Stimulated activated CD4-positive, alpha-beta T cell treated with anti-CD3 and anti-CD28 coated beads, Interleukin-2, amount 100 ng/mL, for 4 hours (primary cell): ENCODE results near the gene FAM177B.

Experiments
- DNase-seq: peaks from one replicate; pipeline ENCODE4 v3.0.0-alpha.2; 2020; ENCODE audit warnings: low read depth

FAM177B gene

DNA sequence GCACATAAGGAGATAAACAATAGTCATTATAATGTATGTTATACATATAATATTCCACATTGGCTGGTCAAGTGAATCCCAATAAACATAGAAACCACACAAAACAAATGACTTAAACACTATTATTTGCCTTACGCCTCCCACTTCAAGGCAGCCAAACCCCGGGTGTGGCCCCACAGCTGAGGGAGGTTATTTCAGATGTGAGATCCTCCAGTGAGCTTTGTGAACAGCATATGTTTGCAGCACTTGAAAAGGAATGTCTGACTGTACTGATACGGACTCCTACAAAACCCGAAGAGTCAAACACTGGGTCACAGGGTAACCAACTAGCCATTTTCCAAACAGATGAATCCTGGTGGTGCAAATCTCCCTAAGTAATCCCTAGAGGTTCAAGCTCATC is 50.7 kb downstream of the FAM177B start:
- no peak for DNase-seq

DNA sequence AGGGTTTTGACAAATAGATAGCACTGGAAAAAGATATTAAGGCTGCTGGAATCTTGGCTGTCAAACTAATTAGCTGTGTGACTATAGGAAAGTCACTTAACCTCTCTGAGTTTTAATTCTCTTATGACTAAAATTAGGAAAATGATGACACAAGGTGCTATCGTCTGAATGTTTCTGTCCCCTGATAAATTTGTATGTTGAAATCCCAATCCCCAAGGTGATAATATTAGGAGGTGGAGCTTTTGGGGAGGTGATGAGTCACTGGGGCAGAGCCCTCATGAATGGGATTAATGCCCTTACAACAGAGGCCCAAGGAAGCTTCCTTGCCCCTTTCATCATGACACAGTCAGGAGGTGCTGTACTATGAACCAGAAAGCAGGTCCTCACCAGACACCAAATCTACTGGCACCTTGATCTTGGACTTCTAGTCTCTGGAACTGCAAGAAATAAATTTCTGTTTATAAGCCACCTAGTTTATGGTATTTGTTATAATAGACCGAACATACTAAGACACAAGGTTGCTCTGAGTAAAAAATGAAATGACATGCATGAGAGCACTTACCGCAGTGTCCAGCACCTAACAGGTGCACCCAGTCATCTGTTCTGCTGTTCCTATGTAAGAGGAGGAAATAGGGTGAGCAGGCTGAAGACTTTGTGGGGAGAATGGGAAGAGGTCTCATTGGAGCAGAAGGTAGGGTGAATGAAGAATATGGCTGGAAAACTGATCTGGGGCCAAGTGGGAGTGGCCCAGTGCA is 51.6 kb downstream of the FAM177B start:
- no peak for DNase-seq

DNA sequence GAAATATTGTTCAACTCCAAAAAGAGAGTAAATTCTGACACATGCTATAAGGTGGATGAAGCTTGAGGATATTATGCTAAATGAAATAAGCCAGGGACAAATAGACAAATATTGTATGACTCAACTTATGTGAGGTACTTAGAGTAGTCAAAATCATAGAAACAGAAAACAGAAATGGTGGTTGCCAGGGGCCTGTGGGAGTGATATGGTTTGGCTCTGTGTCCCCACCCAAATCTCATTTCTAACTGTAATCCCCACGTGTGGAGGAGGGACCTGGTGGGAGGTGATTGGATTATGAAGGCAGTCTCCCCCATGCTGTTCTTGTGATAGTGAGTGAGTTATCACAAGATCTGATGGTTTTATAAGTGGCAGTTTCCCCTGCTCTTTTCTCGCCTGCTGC is 53.1 kb downstream of the FAM177B start:
- DNase-seq = no peak

DNA sequence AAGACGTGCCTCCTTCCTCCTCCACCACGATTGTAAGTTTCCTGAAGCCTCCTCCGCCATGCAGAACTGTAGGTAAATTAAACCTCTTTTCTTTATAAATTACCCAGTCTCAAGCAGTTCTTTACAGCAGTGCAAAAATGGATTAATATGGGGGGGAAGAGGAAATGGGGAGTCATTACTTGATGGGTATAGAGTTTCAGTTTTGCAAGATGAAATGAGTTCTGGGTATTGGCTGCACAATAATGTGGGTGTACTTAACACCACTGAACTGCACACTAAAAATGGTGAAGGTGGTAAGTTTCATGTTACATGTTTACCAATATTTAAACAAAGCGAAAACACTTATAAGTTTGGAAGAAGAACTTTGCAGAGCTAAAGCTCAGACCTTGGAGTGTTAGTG is 53.5 kb downstream of the FAM177B start:
- no peak for DNase-seq

DNA sequence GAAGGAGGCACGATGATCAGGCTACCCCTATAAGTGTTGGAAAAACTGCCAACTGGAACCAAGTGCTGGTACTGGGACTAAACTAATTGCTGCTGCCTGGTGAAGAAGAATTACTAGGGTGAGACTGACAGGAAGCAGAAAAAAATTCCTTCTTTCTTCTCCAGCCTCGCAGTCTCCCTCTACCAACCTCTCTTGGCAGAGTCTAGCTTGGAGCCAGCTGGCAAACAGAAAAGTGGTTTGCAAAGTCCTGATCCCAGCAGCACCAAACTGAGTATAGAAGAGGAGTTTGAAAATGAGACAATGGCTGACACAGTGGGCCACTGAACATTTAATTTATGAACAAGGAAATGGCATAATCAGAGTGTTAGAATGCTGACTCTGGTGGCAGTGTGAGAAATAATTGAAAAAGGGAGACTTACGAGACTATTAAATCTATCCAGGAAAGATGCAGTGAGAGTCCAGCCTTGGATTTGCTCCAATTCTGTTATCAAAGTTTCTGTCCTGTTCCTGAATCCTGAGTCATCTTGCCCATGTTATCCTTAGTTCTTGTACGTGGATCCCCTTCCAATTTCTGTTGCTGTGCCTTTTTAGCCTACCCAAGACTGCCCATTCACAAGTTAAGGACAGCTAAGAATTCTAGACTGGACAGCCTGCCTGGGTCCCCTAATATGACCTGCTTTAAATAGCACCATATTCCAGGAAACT is 54.2 kb downstream of the FAM177B start:
- no peak for DNase-seq

DNA sequence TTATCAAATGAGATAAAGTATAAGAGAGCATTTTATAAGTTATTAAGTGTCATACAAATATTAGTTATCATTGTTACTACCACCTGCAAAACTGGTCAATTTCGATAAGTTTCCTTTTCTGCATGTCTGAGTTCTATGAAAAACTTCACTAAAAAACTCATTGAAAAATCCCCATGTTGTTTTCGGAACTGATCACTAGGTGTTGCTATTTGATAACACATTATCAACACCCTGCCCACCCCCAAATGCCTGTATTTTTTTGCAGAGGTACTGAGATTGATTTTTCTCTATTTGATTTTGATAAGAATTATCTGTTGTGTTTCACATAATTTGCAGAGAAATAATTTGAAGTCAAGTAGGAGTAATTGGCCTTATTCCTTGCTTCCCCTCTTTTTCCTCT is 55.7 kb downstream of the FAM177B start:
- DNase-seq = no peak

DNA sequence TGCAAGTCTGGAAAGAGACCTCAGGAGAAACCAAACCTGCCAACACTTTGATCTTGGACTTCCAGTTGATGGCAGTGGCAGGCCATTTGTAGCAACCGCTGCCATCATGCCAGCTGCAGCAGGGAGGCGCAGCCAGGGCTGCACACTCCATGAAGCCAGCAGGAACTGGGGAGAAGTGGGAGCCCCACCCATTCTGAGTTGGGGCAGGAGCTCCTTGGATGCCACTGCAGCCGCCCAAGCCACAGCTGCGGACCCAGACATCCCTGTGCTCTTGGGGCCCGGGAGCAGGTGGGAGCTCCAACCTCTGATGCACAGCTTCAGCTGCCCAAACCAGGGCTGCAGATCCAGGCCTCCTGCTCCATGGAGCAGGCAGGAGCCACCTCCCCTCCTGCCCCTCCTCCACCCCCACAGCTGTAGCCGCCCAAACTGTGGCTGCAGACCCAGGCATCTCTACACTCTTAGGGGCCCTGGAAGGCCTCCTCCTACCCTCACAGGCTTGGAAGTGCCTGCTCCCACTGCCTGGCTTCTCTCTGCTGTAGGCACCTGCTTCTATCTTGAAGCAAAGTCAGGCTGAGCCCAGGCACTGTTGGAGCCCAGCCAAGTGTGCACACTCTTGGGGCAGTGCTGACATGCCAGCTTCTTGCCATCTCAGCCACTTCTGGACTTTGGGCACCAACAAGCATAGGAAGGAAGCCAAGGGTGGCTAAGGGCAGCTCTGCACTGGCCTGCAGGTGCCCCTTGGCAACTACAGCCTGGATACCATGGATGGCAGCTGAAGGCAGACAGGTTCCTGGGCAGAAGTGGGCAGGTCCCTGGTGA is 57.9 kb downstream of the FAM177B start:
- no peak for DNase-seq

DNA sequence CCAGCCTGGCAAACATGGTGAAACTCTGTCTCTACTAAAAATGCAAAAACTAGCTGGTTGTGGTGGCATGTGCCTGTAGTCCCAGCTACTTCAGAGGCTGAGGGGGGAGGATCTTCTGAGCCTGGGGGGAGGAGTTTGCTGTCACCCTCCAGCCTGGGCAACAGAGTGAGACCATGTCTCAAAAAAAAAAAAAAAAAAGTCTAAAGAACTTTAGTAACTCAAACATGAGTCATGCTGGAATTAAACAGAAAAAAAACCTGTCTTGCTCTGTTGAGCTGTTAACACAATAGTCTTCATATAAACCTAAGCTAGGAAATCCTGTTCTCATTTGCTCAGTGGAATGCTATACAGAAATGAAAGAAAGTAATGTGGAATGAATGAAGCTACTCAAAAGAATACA is 61.1 kb downstream of the FAM177B start:
- peak; percentile 20 for DNase-seq

DNA sequence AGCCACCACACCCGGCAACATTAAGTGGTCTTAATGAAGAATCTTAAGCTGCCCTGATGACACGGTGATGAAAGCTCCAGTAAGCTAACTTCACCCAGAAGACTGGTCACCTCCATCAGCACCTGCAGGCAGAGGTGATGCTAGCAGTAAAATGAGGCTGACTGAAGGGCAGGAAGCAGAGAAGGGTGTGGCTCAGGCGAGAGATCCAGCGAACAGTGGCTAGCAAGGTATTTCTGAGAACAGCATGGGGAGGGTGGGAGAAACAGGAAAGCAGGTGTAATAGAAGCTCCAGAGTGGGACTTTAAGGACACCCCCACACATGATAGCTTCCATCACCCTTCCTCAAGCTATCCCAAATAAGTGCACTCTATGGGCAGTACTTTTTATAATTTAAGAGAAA is 62.0 kb downstream of the FAM177B start:
- DNase-seq = no peak
